Measurements from ENCODE around the gene MFAP1. TPM values are rescaled to one million over a fixed set of nuclear protein-coding genes. Genes with fewer than 3 reads are reported as not detected.
"Not testable (repeated sequence)": the region's sequence is repeated elsewhere in the genome, so short reads cannot be mapped to it uniquely, and the experiment has no call there.

Gene MFAP1
- total RNA-seq, 4 donors from 2014 or later, result 14.5 to 23.5 (median 17.3) TPM

- TF ChIP-seq POLR2A (IDR thresholded peaks at IDR 0.05) (no peak), CTCF (IDR thresholded peaks at IDR 0.05) (no peak)
- no peak overlapping the region for H3K4me3 ChIP-seq (ENCODE audit: low read depth, poor library complexity, severe bottlenecking)
- intact Hi-C loops (cut with DNase I; ENCODE audit: low total_unique reads), result no loop called here
- no peak for DNase-seq (ENCODE audit: low spot score in 2 of 2)
Observed at GRCh38 chr15:43845421-43845820, 20.9 kb upstream of the MFAP1 start.

GRCh38 chr15:43832485-43832884, 8.0 kb upstream of the MFAP1 start:
- 92% methylated on average over 6 of the region's 6 CpGs for WGBS, 2 donors
- peak in 1 of 2 donors; percentile 48 for DNase-seq (ENCODE audit: low spot score in 2 of 2)
- intact Hi-C loops (cut with DNase I; ENCODE audit: low total_unique reads); H3K4me3 ChIP-seq (ENCODE audit: low read depth, poor library complexity, severe bottlenecking): not testable (repeated sequence)

- intact Hi-C loops (cut with DNase I; ENCODE audit: low total_unique reads); H3K4me3 ChIP-seq (ENCODE audit: low read depth, poor library complexity, severe bottlenecking): not testable (repeated sequence)
- DNase-seq (ENCODE audit: low spot score in 2 of 2), result peak in 1 of 2 donors; percentile 57
- 89 to 93% methylated on average over 14 of the region's 14 CpGs for WGBS, 2 donors
Observed at GRCh38 chr15:43831519-43832052, 7.1 kb upstream of the MFAP1 start.

GRCh38 chr15:43830691-43831275, 6.3 kb upstream of the MFAP1 start:
- intact Hi-C loops (cut with DNase I; ENCODE audit: low total_unique reads); H3K4me3 ChIP-seq (ENCODE audit: low read depth, poor library complexity, severe bottlenecking): not testable (repeated sequence)
- peak in 1 of 2 donors; percentile 62 for DNase-seq (ENCODE audit: low spot score in 2 of 2)

GRCh38 chr15:43829951-43830540, 5.6 kb upstream of the MFAP1 start:
- peak in 1 of 2 donors; percentile 66 for DNase-seq (ENCODE audit: low spot score in 2 of 2)
- 92 to 93% methylated on average over 9 of the region's 9 CpGs for WGBS, 2 donors
- intact Hi-C loops (cut with DNase I; ENCODE audit: low total_unique reads), result not testable (repeated sequence)

More at GRCh38 chr15:43830691-43831275, 6.3 kb upstream of the MFAP1 start:
- WGBS, 2 donors, result 94 to 95% methylated on average over 9 of the region's 9 CpGs

GRCh38 chr15:43828061-43828657, 3.7 kb upstream of the MFAP1 start:
- DNase-seq (ENCODE audit: low spot score in 2 of 2), result peak in 1 of 2 donors; percentile 28
- TF ChIP-seq CTCF (IDR thresholded peaks at IDR 0.05), result no peak
- no peak for TF ChIP-seq POLR2A (IDR thresholded peaks at IDR 0.05)
- intact Hi-C loops (cut with DNase I; ENCODE audit: low total_unique reads), result no loop called here
- no peak overlapping the region for H3K4me3 ChIP-seq (ENCODE audit: low read depth, poor library complexity, severe bottlenecking)
- WGBS, 2 donors, result 35 to 43% methylated on average over 6 of the region's 6 CpGs

More at GRCh38 chr15:43829951-43830540, 5.6 kb upstream of the MFAP1 start:
- H3K4me3 ChIP-seq (ENCODE audit: low read depth, poor library complexity, severe bottlenecking), result not testable (repeated sequence)

GRCh38 chr15:43826508-43827341, 2.2 kb upstream of the MFAP1 start, which contains the start of gene WDR76:
TSS of gene WDR76 (plus strand) at chr15:43827002. CDS start at chr15:43827033, 31 bp downstream.
- TF ChIP-seq CTCF (IDR thresholded peaks at IDR 0.05) (no peak), POLR2A (IDR thresholded peaks at IDR 0.05) (no peak)
- peak; percentile 71 to 96 for DNase-seq (ENCODE audit: low spot score in 2 of 2)
- intact Hi-C loops (cut with DNase I; ENCODE audit: low total_unique reads), result no loop called here
- WGBS, 2 donors, result 4 to 5% methylated on average over 35 to 48 of the region's 48 CpGs
- peak within 1 kb of the TSS; percentile 34 for H3K4me3 ChIP-seq (ENCODE audit: low read depth, poor library complexity, severe bottlenecking)
